Rectal smooth muscle tissue (tissue), 1 donor: ENCODE results near the gene TXNRD2.

Experiments used
- H3K27ac ChIP-seq: one replicate; pipeline ENCODE4 v1.7.0; 2013; ENCODE audit warnings: low read depth, low read length, inconsistent platforms
- H3K27me3 ChIP-seq: one replicate; pipeline ENCODE4 v1.7.0; 2013; ENCODE audit warnings: low read length; ENCODE audit not compliant: control insufficient read depth, insufficient read depth
- H3K36me3 ChIP-seq: one replicate; pipeline ENCODE4 v1.7.0; 2013; ENCODE audit warnings: low read length; ENCODE audit not compliant: control insufficient read depth, insufficient read depth
- H3K4me1 ChIP-seq: one replicate; pipeline ENCODE4 v1.7.0; 2013; ENCODE audit warnings: low read length; ENCODE audit not compliant: control insufficient read depth, insufficient read depth
- H3K4me3 ChIP-seq: one replicate; pipeline ENCODE4 v1.7.0; 2013; ENCODE audit warnings: low read length
- H3K9ac ChIP-seq: one replicate; pipeline ENCODE4 v1.7.0; 2013; ENCODE audit warnings: low read length

The TXNRD2 gene

DNA sequence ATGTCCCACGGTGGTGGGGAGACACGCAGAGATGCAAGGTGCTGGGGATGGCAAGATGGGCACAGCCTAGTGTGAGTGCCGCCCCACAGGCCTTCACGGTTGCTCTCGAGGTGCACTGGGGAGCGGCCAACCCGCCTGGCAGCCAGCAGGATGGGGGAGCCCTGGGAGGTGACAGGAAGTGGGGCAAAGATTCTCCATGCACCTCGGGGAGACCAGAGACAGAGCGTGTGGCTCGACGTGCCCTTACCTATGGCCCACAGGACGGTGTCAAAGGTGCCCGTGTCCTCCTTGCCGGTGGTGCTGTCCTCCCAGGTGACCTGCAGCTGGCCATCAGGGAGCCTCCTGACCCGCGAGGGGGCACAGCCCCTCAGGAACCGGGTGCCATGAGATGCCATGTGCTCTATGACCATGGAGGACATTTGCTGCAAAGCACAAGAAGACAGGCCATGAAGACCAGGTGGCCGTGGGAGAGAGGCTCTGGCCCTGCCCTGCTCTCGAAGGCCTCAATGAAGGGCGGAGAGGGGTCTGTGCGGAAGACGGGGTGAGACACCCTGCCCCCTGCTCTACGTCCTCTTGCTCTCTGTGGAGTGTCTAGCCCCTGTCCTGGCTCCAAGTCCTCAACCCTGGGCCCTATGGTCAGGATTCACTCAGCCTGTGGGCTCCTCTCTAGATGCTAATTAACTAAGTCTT is 46.3 kb downstream of the TXNRD2 start:
- Histone ChIP-seq H3K27ac (no peak overlapping the region), H3K36me3 (peaks cover 4% of the 10 kb centered on the region), H3K9ac (no peak overlapping the region), H3K4me1 (no peaks in the 10 kb centered on the region), H3K4me3 (no peak overlapping the region), H3K27me3 (no peaks in the 10 kb centered on the region)

GRCh38 chr22:19893363-19893762 is 48.3 kb downstream of the TXNRD2 start:
- no peak overlapping the region for H3K9ac ChIP-seq
- no peaks in the 10 kb centered on the region for H3K27me3 ChIP-seq
- H3K36me3 ChIP-seq, result peaks cover 4% of the 10 kb centered on the region
- no peak overlapping the region for H3K4me3 ChIP-seq
- H3K4me1 ChIP-seq, result no peaks in the 10 kb centered on the region
- no peak overlapping the region for H3K27ac ChIP-seq

DNA sequence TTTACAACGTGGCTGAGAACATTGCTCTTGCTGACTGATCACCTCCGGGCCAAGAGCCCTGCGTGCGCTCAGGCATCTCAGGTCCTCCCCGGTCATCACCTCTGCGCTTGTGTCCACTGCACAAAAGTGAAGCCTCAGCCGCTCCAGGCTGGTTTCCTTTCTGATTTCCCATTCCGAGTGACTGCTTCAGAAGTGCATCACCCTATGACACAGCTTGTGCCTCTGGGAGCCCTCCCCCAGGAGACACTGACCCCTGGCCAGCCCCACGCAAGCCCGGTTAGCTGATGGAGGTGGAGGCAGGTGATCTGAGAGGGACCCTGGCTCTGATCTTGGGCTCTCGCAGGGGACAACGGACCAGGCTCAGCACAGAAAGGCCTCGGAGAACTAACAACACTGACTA is 48.7 kb downstream of the TXNRD2 start:
- H3K27ac ChIP-seq, result no peak overlapping the region
- no peak overlapping the region for H3K4me3 ChIP-seq
- peaks cover 4% of the 10 kb centered on the region for H3K36me3 ChIP-seq
- H3K9ac ChIP-seq, result no peak overlapping the region
- H3K27me3 ChIP-seq, result no peaks in the 10 kb centered on the region
- no peaks in the 10 kb centered on the region for H3K4me1 ChIP-seq

GRCh38 chr22:19892257-19892879 is 49.2 kb downstream of the TXNRD2 start:
- Histone ChIP-seq H3K27me3 (no peaks in the 10 kb centered on the region), H3K4me3 (no peak overlapping the region), H3K4me1 (no peaks in the 10 kb centered on the region), H3K27ac (no peak overlapping the region), H3K36me3 (peaks cover 4% of the 10 kb centered on the region), H3K9ac (no peak overlapping the region)

DNA sequence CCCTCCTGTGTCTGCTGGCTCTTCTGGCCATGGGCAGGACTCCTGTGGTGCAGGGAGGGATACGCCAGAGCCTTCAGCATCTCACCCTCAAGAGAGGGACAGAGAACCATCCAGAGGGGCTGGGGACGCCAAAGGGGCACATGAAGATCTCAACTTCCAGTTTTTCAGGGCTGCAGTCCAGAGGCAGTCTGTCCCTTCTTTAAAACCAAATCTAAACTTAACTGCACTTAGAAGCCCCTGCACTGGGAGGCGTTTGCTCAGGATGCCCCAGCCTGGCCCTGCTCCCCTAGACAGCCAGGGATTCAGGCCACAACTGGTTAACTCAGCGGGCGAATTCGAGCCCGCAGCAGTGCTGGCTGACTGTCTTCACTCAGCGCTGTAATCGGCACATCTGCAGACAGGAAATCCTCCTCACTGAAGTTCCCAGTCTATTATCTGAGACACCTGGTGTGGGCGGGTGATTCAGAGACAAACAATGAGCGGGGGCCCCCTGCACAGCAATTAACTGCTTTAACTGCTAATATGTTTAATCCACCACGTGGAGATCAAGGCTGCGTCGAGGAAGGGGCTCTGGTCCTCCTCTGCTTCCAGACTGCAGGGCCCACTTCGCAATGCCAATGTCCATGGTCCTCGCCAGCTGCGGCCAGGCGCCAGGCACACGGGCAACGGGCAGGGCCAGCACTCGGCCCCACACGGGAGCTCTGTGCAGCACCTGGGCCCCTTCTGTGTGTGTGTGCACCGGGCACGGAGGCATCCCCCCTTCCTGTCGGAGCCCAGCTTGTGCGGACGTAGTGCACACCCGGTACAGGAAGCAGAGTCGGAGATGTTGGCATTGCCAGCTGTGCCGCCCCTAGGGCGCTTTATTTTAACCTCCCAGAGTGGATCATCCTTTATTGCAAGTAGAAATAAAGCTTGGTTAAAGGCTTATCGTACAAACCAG is 50.0 kb downstream of the TXNRD2 start:
- Histone ChIP-seq H3K27me3 (no peaks in the 10 kb centered on the region), H3K9ac (no peak overlapping the region), H3K27ac (no peak overlapping the region), H3K4me3 (peak overlapping the region; percentile 13), H3K36me3 (peaks cover 3% of the 10 kb centered on the region), H3K4me1 (no peaks in the 10 kb centered on the region)

DNA sequence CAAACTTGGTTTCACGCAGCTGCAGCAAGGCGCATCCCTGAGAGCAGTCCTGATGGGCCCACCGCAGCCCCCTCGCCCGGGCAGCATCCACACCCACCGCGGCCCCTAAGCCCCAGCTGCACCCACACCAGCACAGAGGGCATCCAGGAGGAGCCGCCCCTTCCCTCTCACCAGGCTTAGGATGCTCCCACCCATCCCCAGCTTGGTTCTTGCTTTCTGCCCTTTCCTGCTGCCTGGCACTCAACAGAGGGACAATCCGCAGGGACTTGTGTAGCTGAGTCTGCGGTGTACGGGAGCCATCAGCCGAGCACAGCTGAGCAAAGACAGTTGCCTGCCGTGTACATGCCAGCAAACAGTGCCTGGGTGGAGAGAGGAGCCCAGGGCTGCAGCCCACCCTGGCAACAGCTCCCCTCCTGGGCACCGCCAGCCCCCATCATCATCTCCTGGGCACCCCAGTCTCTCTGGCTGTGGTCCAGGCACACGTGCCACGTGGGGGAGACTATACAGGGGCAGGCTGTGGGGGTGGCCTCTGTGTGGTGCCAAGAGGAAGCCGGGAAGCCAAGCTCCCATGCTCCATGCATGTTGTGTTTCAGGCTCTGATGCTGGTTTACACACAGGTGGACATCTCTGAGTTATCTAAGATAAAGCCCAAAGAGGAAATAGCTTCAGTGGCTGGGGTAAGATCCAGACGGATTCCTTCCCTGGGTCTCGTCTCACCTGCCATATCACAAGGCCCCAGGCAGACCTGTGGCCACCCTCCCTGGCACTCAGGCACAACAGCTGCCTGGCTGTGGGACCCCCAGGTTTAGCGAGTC is 50.9 kb downstream of the TXNRD2 start:
- Histone ChIP-seq H3K9ac (no peak overlapping the region), H3K27ac (no peak overlapping the region), H3K36me3 (peaks cover 2% of the 10 kb centered on the region), H3K4me1 (no peaks in the 10 kb centered on the region), H3K4me3 (no peak overlapping the region), H3K27me3 (no peaks in the 10 kb centered on the region)

DNA sequence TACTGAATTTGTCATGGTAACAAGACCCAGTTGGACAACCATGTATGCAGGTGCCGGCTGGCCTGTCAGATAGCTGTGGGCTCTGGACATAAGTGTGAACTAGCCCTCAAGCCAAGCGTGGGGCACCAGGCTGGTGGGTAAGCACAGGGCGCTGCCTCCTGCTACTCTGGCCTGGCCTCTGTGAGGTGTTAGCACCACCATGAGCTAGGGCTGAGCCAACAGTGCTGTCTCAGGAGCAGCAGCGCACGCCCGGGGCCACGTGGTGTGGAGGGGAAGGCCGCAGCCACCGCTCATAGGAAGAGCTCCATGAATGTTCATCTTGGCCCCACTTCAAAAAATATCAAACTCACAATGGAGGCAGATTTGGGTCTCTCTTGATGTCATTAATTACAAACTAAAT is 51.7 kb downstream of the TXNRD2 start:
- peaks cover 2% of the 10 kb centered on the region for H3K36me3 ChIP-seq
- H3K9ac ChIP-seq, result no peak overlapping the region
- no peak overlapping the region for H3K27ac ChIP-seq
- no peaks in the 10 kb centered on the region for H3K27me3 ChIP-seq
- H3K4me3 ChIP-seq, result no peak overlapping the region
- no peaks in the 10 kb centered on the region for H3K4me1 ChIP-seq

GRCh38 chr22:19888131-19888746 is 53.4 kb downstream of the TXNRD2 start:
- H3K4me1 ChIP-seq, result no peaks in the 10 kb centered on the region
- H3K9ac ChIP-seq, result no peak overlapping the region
- H3K27ac ChIP-seq, result no peak overlapping the region
- peaks cover 2% of the 10 kb centered on the region for H3K36me3 ChIP-seq
- H3K27me3 ChIP-seq, result no peaks in the 10 kb centered on the region
- H3K4me3 ChIP-seq, result no peak overlapping the region

GRCh38 chr22:19887256-19887985 is 54.2 kb downstream of the TXNRD2 start:
- no peak overlapping the region for H3K27ac ChIP-seq
- no peak overlapping the region for H3K9ac ChIP-seq
- H3K4me1 ChIP-seq, result peaks cover 2% of the 10 kb centered on the region
- H3K27me3 ChIP-seq, result no peaks in the 10 kb centered on the region
- no peak overlapping the region for H3K4me3 ChIP-seq
- peaks cover 2% of the 10 kb centered on the region for H3K36me3 ChIP-seq

GRCh38 chr22:19886605-19887255 is 54.9 kb downstream of the TXNRD2 start:
- Histone ChIP-seq H3K4me1 (peaks cover 6% of the 10 kb centered on the region), H3K4me3 (no peak overlapping the region), H3K27ac (no peak overlapping the region), H3K36me3 (peaks cover 2% of the 10 kb centered on the region), H3K27me3 (no peaks in the 10 kb centered on the region), H3K9ac (no peak overlapping the region)
